GF-D8 (cell line): ENCODE results near the gene AMHR2.

Source experiments
- DNase-seq: peaks from one replicate; lab custom pipeline; 2025; lab: John Stamatoyannopoulos, UW

Gene AMHR2

DNA sequence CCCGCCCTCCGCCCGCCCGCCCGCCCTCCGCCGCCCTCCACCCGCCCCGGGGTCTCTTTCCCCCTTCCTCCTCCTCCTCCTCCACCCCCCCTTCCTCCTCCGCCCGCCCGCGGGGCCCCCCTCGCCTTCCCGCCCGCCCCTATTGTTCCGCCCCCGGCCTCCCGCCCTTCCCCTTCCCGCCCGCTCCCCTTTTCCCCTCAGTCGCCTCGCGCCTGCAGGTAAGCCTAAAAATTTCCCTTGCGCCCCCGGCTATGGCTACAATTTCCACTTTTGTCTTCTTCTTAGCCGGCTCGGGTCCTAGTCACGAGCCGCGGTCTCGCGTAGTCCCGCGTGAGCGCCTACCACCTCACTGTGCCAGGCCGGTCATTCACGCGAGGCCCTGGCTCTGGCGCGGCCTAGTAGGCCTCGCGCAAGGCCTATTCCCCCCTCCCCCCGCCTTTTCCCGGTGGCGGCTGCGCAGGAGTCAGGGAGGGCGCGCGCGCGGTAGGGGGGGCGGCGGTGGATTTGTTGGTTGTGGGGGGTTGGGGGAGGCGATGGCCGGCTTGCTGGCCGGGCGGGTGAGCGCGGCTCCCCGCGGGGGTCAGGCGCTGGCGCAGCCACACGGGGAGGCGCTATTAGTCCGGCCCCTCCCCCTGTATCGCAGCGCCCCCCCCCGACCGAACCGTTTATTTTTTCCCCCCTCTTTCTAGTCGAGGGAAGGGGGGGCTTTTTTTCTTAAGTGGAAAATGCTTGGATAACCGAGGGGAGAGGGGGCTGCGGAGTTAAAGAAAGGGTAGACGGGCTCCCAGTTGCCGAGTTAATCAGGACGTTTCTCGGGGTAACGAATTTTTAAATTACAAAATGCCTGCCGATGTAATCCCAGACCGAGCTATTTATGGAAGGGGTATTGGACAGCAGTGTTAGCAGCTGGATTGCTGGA, 28.8 kb downstream of the AMHR2 start:
- peak; percentile 21 for DNase-seq

DNA sequence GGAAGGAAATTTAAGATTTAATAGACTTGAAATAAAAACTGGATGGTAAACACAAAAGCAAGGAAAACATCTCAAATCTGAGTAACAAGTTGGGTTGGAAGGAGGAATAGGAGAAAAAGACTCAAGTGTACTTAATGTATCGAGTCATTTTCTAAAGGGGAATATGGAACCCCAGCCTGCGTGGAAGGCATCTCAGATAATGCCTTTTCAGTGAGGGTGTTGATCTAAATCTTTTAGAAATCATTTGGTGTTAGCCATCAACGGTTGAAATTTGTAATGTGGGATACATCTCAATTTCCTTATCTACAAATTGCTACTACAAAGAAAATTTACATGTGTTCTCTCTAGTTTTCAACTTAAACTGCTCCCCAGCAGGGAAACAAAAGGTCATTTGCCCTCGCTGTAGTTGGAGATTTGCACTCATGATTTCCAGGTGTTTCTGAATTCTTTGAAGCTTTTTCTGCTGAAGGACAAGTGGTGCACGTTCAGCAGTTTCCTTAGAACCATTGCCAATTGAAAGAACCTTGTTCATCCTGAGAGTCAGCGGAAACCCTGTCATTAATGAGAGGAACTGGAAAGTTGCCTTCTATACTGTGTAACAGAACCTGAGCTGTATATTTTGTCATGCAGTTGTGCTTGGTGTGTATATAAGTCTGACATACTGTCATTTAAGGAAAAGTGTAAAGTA, 30.4 kb downstream of the AMHR2 start:
- DNase-seq, result no peak

DNA sequence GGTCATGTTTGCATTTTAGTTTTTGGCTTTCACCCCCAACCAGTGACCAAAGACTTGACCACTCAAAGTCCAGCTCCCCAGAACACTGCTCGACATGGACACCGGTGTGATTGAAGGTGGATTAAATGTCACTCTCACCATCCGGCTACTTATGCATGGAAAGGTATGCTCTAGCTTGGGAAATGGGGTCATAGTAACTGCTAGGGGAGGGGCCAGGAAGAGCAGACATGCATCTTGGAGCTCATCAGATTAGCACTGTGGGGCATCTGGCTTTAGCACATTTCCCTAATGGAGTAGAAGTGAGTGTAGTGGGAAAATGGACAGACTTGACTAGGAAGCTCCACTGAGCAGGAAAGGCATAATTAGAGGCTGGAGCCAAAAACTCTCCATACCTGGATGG, 31.1 kb downstream of the AMHR2 start:
- no peak for DNase-seq

DNA sequence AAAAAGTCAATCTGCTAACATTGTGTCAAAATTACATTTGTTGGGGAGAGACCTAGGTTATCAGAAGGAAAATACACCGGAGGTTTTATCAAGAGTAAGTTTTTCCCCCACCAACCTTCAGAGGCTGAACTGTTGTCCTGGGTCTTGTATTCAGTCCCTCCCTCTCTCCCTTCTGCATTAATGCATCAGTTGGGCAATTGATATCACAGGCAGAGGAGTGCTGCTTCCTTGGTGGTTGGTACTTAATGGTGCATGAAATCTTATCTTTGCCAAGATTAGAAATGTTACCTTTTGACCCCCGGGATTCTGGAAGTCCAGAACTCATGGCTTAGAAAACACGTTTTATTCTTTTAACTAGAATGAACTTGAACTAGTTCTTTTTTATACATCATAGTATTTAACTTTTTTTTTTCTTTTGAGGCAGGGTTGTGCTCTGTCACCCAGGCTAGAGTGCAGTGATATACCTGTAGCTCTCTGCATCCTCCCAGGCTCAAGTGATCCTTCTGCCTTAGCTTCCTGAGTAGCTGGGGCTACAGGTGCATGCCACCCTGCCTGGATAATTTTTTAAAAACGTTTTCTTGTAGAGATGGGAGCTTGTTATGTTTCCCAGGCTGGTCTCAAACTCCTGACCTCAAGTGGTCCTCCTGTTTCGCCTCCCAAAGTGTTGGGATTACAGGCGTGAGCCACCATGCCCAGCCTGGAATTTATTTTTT, 33.2 kb downstream of the AMHR2 start:
- no peak for DNase-seq

DNA sequence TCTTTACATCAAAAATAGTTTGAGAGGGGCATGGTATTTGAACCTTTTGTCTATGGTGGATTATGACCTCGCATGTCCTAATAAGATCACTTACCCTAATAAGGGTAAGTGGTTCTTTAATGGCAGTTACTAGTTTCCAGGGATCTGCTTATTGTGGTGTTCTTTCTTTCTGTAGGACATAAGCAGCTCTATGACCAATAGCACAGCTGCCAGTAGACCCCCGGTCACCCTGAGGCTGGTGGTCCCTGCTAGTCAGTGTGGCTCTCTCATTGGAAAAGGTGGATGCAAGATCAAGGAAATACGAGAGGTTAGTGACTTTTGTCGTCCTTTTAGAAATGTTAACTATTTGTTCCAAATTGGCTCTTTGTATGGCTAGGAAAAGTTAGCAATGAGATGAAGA, 35.4 kb downstream of the AMHR2 start:
- DNase-seq, result no peak

DNA sequence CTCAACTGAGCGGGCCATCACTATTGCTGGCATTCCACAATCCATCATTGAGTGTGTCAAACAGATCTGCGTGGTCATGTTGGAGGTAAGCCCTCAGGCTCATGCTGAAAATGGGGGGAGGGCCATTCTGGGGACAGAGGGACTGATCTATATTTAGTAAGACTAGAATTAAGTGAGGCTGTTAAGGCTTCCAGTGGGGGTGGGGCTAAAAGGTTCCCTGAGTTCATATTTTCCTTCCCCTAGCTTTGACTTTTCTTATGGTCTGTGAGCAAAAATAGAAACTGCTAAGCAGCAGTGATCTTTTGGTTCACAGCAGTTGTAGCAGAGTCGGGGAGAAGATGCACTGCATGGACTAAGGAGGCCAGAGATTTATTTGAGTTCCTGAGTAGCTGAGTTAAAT, 37.4 kb downstream of the AMHR2 start:
- no peak for DNase-seq

DNA sequence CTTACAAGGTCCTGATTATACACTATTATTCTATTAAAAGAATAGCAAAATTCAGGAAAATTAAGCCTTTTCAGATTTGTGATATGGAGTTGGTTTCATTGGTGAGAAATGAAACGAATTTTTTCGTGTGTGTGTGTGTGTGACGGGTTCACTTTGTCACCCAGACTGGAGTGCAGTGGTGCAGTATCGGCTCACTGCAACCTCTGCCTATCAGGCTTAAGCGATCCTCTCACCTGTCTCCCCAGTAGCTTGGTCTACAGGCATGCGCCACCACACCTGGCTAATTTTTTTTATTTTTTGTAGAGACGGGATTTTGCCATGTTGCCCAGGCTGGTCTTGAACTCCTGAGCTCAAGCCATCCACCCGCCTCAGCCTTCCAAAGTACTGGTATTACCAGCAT, 37.9 kb downstream of the AMHR2 start:
- no peak for DNase-seq

DNA sequence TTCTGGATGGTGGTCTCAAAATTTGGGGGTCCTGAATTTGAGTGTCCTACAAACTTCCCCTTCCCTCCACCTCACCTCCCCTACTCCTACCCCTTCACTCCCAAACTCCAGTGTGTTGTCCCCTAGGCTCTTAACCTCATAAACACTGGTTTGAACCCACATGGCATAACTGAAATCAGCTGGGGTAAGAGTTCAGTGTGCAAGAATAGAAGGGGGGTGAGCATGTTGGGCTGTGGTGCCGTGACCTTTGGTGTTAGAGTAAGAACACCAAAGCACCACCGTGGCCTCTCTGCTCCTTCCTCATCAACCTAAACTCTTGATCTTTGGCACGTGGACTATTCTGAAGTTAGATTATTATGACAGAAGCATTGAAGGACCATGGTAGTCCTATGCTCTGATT, 39.3 kb downstream of the AMHR2 start:
- DNase-seq, result no peak

DNA sequence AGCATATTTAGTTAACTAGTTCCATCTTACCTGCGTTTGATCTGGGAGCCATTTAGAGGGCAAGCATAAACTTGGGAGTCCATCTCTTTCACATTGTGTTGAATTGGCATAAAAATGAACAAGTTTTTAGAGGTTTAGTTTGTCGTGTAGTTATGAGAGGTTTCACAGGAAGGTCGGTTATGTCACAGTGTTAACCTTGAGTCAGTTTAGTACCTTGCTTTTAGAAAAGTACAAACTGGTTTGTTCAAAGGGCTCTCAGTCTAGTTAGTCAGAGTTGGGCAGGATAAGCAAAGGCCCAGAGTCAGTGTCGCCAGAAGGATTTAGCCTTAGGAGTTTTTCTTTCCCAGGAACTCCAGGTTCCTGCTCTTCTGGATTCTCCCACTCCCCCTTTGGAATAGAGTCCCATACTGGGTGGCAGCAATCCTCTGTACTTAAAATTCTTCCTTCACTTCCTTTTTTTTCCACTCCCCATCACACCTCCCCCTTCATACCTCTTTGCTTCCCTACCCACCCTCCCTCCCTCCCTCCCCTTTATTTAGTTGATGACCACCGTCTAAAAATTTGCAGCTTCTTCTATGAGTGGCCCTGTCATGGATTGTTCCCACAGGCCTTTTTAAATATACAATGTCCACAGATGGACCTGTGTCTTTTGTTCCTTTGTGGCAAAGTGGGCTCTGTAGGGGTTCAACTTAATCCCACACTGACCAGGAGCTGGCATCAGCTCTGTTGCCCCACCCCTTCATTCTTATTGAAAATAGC, 40.3 kb downstream of the AMHR2 start:
- no peak for DNase-seq

DNA sequence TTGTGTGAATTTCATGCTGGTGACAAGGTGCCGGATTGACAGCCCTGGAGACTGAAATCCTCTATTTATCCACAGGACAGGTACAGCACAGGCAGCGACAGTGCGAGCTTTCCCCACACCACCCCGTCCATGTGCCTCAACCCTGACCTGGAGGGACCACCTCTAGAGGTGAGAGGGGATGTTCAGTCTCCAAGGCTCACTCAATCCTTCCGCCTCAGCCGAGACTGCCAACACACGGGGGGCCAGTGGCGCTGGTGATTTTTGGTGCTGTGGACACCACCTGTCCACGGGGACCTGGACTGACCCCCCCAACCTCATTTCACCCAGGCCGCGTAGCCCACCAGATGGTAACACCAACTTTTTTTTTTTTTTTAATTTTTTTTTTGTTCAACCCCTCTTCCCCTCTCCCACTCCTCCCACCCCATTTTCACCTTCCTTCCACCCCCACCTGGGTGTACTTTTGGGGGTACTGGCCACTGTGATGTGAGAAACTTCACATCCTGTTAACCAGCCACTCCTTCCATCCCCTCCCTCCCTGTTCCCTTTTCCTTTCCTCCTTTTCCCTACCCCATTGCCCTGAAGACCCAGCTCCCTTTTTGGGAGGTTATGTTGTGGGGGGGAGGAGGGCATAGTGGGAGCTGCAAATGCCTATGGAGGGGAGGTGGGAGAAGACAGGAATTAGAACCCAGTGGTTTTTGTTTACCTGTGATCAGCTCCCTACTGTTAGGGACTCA, 41.2 kb downstream of the AMHR2 start:
- no peak for DNase-seq

DNA sequence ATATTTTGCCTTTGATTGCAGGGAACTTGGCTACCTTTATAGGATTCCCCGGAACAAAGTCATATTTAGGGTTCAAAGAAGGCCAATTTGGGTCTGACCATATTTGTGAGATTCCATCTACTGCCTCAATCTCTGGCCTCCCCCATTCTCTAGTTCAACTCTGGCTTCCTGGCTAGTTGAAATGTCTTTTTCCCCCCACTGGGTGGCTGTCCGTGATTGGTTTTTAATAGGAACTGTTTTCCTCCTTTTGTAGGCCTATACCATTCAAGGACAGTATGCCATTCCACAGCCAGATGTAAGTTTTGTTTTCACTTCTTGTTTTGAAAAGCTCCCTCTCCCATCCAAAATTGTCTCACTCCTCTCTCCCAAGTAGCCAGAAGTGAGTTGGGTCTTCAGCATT, 42.0 kb downstream of the AMHR2 start:
- DNase-seq, result no peak

DNA sequence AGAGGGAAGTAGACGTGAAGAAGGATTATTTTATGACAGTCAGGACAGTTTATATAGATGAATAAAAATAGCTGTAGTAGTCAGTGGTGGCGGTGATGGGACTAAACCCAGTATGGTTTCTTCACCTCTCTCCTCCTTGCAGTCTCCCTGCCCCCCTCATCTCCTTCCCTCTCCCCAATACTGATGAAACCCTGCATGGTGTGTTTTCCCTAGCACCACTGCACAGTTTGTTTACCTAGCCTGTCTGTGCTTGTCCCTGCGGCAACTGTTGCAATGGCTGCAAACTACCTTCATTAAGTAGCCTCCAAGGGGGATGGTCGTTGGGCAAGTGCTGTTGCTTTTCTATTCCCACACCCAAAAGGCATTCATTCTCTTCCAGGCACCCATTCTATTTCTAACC, 43.0 kb downstream of the AMHR2 start:
- DNase-seq, result no peak

DNA sequence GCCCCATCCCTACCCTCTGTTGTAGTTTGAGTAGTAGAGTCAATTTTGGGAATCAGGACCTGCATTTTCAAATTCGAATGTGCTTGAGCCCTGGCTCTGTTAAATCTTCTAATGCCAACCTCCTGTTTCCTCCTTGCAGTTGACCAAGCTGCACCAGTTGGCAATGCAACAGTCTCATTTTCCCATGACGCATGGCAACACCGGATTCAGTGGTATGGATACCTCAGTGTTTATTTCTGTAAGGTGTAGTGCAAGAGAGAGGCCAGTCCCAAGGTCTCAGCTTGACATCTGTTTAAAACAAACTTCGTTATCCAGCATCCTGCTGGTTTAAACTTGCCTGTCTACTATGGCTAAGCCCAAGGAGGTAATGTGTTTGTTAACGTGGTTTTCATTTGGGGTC, 43.4 kb downstream of the AMHR2 start:
- no peak for DNase-seq

DNA sequence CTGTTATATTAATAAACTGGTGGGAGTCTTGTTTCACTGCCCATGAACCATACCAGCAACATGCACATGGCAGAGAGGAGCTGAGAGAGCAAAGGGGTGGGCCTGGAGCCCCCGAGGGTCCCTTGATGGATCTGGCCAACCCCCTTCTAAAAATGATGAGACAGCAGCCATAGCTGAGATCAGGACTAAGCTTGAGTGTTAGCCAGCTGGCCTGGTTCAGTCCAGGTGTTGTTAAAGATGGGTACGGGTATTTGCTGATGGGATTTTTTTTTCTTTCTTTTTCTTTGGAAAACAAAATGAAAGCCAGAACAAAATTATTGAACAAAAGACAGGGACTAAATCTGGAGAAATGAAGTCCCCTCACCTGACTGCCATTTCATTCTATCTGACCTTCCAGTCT, 44.2 kb downstream of the AMHR2 start:
- DNase-seq, result no peak

DNA sequence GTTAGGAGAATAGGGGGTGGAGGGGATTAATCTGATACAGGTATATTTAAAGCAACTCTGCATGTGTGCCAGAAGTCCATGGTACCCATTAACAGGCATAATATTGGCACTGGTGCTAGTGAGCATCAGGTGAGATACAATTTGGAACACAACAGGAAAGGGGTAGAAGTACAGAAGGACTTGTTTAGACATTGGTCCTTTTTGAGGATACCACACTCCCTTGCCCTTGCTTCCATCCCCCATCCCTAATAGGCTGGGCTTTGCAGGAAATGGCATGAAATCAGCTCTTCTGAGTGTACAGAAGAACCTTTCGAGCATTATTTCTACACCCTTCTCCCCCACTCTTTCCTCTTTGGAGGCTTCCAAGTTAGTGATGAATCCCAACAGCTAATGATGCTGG, 44.6 kb downstream of the AMHR2 start:
- DNase-seq, result no peak

DNA sequence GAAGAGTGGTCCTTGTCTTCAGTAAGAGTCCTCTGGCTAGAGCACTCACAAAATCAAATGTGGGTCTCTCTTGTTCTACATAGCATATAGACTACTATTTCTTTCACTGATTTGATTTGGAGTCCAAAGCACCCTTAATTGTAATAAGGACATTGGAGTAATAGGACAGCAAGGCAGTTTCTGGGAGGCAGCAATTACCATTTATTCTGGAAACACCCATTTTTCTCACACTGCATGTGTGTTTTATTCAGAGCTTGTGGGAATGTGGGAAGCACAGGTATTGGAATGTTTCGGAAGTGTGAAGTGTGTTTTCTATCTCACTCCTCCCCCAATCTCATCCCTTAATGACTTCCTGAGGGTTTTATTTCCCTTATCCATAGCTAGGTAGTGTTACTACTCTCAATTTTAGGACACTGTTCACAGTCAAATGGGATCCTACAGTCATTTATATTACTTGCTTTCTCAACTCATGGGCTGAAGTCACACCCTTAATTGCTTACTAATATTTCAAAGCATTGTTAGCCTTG, 48.5 kb downstream of the AMHR2 start:
- DNase-seq, result no peak

DNA sequence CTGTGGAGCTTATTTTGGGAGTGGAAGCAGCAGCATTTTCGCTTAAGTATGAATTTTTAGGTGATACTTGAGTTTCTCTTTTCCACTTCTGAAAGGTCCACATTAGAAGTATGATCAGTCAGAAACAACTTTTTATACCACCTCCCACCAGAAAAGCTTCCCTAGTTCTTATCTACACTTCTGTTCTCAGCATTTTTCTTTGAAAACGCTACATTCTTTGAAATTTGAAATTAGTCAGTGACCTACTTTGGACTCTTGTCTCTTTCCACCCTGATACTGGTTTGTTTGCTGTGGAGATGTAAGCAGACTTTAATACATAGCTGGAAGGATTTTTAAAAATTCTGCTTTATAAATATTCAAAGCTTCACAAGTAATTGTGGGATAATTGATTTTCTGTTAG, 50.4 kb downstream of the AMHR2 start:
- DNase-seq, result no peak

DNA sequence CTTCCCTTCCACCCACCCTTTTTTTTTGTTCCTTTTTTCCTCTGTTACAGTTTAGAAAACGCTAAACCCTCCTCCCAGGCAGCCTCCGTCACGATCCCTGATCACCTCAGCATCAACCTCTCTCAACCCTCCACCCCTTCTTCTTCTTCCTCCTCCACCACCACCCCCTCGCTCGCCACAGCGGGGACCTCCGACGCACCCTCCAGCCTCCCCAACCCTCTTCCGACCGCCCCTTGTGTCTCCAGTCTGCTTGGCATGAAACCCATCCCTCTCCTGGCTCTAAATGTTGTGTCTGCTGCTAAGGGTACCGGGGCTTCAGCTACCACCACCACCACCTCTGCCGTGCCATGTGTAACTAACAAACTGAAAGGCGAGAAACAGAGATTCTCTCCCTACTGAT, 51.2 kb downstream of the AMHR2 start:
- DNase-seq, result no peak

DNA sequence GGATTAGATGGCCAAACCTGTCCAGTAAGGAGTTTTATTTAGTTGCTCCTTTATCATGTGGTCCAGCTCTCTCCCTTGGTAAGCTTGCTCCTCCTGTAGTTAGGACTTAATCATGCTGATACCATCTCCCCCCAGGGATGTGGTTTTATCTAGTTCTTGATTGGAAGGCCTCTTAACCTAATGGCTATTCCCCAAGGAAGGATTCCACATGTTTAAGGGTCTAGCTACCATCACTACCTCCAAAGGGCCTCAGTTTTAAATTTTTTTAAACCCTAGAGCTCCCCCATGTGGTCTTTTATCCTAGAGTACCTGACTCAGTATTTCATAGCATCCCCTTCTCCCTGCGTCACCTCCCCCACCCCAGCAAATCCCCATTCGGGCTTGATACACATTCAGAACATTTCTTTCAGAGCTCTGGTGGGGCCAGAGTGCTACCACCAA, 53.1 kb downstream of the AMHR2 start:
- DNase-seq, result no peak

DNA sequence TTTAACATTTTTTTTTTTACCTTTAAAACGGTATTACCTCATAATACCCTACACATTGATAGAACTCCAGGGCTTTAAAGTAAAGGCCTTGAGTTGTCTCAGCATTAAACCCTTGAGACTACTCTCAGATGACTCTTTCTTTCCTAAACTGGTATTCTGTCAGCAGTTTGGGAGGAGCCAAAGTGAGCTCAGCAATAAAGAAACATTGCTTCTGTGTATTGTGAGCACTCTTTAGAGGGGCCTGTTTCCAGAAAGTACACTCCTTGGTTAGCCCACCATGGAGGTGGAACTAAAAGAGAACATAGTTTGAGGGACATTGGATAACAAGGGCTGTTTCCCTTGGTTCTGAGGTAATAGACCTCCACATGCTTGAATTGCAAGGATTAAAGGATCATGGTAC, 55.2 kb downstream of the AMHR2 start:
- no peak for DNase-seq

DNA sequence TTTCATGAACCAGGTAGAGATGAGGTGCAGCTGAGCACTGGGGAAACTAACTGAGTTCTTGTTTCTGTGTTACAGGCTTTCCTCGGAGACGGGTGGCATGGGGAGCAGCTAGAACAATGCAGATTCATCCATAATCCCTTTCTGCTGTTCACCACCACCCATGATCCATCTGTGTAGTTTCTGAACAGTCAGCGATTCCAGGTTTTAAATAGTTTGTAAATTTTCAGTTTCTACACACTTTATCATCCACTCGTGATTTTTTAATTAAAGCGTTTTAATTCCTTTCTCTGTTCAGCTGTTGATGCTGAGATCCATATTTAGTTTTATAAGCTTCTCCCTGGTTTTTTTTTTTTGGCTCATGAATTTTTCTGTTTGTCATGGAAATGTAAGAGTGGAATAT, 55.7 kb downstream of the AMHR2 start:
- DNase-seq, result no peak
